GM18511 (cell line): Measurements from ENCODE around the gene RFPL2.

Source experiments
- ATAC-seq: cut with Tn5 transposase; IDR thresholded peaks from one replicate; pipeline ENCODE4 v1.9.1; 2021; ENCODE audit warnings: mild to moderate bottlenecking, moderate library complexity; ENCODE audit not compliant: unreplicated experiment

RFPL2 gene

DNA sequence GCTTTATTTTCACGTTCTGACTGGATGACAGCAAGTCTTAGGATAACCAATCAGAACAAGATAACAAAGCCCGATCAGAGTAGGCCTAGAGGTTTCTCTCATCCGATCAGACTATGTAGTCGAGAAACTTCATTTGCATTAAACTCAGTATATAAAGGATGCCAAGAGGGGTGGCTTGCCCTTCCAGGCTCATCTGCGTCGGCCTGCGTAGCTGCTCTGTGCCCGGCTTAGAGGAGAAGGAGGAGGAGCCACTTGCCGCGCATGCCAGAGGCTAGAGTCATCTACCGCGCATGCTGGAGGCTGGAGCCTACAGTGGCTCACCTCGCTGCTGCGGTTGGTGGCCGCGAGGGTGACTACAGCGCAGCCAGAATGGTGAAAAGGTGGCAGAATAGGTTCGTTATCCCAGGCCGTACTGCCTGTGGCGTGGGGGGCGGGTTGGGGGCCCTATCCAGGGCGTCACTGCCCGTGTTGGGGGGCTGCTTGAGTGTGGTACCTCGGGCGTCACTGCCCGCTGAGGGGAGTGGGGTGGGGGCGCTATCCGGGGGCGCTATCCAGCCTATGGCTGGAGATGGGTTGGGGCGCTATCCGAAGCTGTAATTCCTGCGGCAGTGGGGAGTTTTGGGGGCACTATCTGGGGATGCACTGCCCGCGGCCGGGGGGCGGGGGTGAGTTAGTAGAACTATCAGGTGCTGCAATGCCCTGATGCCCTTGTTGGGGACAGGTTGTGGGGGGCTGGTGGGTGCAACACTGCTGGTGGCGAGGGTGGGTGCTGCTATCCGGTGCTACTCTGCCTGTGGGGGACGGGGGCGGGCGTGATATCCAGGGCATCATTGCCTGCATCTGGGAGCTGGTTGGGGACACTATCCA, at the start of gene RFPL2:
TSS of gene RFPL2 (minus strand) at position 218 of the 867 bp plus-strand sequence. CDS start 2,622 bp downstream, outside the sequence.
- no peak for ATAC-seq

DNA sequence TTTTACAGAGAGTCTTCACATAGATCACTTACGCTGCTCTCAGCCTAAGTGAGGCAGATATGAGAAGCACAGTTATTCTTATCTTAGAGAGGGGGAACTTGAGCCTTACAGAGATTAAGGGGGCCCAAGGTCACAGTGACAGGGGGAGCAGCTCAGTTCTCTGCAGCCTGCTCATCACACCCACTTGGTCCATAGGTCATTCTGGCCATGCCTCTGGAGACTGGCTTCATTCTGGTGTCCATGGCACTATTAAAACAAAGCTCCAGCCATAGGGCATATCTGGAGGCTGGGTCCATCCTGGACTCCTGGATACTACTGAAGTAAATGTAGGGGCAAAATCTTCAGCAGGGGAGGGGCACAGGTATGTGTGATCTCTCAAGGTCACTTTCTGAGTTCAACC, 44.4 kb upstream of the RFPL2 start:
- no peak for ATAC-seq

DNA sequence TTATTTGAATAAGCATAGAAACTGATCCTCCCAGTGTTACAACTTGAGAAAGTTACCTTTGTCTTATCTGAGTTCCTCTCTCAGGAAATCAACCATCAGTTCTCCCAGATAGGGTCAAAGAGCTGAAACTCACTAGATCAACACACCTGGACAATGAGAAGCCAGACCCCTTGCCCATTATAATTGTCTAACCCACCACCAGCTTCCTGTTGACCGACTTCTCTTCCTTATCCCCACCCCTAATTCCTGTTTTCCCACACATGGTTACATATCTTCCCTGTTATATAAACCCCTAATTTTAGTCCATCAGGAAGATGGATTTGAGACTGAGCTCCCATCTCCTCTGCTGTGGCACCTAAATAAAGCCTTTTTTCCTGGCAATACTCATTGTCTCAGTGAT, 43.4 kb upstream of the RFPL2 start:
- ATAC-seq: no peak

DNA sequence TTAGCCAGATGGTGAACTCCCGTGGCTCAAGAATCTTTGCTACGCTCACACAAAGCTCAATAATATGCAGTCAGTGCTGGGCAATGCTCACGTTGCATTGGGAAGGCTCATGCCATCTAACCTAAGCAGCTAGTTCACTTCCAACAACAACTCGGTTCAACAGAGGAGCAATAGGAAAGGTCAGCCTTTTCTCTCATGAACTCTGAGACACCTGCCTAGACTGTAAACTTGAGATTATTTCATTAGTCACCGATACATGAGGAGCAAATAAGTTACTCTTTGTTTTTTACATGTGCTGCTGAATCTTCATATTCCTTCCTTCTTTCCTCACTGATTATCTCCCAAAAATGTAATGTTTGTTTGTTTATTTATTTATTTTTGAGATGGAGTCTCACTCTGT, 41.3 kb upstream of the RFPL2 start:
- no peak for ATAC-seq

DNA sequence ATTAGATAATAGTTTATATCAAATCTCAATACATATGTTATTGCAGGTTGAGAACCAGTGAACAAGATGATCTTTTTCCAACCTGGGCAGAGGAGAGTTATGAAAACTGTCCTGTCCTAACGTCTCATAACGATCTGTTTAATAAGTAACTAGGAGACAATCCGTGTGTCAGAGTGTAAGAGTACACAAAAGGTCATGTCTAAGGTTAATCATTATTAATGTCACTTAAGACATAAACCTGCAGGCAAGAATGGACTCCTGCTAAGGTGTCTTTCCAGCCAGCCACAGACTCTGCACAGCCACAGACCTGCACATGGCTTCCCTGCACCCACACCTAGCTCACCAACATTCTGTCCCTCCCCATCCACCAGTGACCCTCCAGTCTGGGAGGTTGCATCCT, 40.2 kb upstream of the RFPL2 start:
- no peak for ATAC-seq

DNA sequence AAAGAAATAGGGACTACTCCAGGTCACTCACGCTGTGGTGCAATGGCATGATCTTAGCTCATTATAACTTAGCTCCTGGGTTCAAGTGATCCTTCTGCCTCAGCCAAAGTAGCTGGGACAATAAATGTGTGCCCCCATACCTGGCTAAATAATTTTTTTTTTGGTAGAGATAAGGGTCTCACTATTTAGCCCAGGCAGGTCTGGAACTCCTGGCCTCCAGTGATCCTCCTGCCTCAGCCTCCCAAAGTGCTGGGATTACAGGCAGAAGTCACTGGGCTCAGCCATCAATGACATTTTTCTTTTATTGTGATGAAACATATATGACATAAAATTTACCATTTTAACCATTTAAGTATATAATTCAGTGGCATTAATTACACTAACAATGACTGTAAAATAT, 39.7 kb upstream of the RFPL2 start:
- no peak for ATAC-seq

DNA sequence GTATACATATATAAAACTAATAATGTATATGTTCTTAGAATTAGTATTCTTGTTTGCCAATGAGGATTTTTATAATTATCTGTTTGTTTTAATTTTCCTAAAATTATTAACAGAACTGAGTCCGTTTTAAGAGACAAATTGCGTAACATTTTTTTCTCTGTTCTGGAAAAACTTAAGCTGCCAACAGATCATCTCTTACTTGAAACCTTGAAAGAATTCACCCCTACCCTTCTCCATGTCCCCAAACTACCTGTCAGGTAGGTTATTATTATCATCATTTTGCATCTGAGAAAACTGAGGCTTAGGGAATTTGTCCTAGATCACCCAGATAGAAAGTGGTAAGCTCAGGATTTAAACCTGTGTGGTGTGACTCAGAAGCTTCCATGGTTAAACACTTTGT, 35.6 kb upstream of the RFPL2 start:
- ATAC-seq: no peak

DNA sequence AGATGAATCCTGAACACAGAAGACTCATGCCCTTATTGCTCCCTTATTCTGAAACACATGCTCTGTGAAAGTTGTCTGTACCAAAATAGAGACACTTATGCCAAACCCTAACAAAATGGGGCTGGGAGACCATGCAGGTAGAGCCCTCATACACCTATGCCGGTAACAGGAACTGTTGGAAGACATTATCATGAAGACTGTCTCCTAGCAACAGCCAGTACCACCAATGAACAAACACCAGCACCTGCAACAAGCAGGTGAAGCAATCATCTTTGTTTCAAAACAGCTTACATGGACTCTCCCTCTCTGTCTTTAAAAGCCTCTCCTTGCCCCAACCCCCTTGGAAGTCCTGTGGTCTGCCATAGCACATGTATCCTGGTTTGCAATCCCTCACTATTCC, 33.0 kb upstream of the RFPL2 start:
- ATAC-seq: no peak

DNA sequence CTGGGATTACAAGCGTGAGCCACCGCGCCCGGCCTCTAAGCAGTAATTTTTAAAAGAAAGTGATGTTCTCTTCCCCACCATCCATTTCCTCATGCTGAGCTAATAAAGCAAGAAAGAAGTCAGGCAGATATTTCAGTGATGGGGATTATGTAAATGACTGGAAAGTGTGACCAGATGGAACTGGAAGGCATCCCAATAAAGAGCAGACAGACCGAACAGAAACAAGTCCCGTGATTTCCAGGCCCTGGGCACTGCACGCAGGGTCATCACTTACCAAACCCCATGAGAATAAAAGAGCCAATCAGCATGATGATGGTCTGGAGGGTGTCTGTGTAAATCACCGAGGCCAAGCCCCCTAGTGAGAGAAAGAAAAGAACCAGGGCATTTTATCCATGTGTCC, 32.1 kb upstream of the RFPL2 start:
- ATAC-seq: no peak

DNA sequence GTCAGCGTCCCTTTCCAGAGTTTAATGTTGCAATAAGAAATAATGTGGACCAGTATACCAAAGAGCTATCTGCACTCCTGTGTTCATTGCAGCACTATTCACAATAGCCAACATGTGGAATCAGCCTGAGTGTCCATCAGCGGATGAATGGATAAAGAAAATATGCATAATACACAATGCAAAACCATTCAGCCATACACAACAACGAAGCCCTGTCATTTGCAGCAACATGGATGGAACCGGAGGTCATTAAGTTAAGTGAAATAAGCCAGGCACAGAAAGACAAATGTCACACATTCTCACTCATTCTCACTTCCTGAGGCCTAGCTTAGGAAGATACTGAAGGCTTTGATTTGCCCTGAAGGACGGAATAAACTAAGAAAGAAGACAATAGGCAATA, 28.2 kb upstream of the RFPL2 start:
- no peak for ATAC-seq

DNA sequence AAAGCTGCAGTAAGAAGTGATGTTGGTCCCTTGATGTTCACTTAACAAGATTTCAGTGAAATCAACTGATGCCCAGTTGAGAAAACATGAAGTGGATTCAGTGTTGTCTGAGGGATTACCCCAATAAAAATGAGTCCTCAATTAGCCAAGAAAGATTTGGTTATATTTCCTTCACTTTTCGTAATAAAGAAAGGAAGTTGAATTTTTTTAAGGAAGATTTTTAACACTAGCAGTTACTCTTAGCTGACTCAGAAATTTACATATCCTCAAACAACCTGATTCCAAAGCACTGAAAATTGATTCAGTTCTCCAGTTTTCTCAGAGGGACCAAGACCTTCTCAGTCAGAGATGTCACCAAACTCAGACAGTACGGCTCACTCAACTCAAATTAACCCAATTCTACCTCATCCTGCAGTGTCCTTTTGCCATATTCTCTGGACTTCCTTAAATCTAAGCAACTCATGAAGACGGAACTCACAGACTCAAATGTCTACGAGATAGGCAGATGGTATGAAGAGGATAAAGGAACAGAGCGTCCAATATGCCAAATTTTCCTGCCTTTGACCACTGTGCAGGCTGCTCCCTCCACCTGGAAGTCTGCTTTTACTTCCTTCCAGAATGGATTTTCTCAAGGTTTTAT, 27.4 kb upstream of the RFPL2 start:
- no peak for ATAC-seq

DNA sequence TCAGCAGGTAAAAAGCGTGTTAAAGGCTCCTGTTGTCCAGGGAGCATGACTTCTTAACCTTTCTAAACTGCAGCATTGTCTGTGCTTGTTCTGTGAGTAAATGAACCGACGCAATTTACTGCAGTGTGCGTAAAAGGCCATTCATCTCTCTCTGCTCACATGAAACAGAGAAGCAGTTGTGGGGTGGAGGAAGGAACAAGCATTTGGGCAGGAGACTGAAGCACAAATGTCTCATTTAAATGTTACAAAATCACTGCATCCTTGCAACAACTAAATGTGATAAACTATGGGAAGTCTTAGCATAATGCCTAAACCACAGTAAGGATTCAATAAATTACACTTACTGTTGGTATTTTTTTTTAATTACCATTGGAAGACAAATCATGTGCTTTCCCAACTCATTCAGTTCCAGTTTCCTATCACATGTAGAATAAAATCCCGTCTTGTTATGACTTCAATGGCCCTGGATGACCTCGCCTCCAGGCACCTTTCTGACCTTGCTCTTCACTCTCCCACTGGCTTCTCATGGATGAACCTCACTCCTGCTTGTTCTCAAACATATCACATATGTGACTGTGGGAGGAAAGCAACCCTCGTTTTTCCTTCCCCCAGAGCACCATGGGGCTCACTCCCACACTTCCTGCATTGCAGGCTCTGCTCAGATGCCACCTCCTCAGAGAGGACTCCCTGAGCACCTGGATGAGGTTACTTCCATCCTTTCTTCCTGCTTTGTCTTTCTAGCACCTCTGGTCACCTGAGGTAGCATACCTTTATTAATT, 21.6 kb upstream of the RFPL2 start:
- no peak for ATAC-seq

DNA sequence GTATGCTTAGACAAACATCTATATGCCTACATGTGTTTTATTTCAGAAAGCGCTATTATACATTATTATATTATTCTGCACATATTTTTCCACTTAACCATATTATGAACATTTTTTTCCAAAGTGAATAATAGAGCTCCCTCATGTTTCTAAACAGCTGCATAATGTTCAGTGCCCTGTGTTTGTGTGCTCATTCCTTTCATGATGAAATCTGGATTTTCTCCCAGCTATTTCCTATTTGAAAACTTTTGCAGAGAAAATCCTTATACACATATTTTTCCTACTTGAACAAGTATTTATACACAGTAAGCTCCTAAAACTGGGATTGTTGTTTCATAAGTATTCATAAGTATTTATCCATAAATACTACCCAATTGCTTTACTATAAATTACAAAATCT, 18.1 kb upstream of the RFPL2 start:
- no peak for ATAC-seq

DNA sequence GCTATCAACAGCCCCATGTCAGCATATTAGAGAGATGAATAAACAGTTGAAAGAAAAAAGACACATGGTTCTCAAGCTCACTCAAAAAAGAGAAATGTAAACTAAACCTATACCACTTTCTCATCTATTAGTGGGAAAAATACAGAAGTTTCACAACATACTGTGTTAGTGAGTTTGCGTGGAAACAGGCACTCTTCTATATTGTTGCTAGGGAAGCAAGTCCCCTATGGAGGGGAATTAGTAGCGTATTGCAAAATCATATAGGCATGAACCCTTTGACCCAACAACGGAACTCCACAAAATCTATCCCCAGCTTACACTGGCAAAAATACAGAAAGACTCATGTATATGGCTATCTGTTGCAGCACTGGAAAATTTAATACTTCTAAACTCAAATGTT, 14.2 kb upstream of the RFPL2 start:
- ATAC-seq: no peak

DNA sequence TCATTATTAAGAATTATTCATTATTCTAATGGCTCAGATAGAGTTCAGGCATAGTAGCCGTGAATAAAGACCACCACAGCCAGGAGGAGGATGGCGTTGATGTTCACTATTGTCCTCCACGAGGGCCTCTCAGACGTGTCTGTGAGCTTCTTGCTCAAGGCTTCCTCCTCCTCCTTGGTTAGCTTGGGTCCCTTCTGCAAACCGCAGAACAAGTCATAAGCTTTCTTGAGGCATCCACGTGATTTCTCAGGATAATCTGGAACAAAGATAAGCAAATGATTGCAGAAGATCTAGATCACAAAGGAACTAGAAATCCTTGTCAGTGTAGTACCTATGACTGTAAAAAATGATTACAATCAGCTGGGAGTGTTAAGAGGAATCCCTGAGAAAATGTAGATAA, 13.6 kb upstream of the RFPL2 start:
- ATAC-seq: no peak

DNA sequence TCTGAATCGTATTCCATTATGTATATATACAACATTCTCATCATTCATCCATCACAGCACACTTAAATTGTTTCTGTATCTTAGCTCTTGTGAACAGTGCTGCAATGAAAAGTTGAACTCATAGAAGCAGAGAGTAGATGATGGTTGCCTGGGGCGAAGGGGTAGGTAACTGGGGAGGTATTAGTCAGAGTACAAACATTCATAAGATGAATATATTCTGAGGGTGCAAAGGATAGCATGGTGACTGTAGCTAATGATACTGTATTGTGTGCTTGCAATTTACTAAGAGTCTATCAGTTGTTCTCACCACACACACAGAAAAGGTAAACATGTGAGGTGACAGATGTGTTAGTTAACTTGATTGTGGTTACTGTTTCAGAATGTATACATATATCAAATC, 12.6 kb upstream of the RFPL2 start:
- ATAC-seq: no peak

DNA sequence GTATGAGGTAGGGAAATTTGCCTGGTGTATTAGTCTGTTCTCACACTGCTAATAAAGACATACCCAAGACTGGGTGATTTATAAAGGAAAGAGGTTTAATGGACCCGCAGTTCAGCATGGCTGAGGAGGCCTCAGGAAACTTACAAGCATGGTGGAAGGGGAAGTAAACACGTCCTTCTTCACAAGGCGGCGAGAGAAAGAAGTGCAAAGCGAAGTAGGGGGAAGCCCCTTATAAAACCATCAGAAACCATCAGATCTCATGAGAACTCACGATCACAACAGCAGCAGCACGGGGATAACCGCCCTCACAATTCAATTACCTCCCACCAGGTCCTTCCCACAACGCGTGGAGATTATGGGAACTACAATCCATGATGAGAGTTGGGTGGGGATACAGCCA, 12.0 kb upstream of the RFPL2 start:
- ATAC-seq: no peak

DNA sequence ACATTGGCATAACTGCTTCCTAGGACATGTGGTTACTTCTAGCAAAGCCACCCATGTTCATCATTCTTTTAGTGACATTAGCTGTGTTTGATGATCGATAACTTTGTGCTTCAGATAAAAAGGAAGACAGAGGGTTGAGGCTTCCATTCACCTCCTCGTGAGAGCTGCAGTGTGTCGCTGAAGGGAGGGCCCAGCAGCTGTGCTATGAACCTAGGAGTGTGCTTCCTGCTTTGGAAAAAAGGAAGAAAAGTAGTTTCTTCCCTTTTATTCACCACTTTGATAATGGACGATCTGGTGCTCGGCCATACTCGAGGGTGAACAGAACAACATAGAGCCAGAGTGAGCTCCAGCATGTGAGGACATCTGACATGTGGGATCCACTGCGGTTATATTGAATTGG, 6.1 kb upstream of the RFPL2 start:
- no peak for ATAC-seq

DNA sequence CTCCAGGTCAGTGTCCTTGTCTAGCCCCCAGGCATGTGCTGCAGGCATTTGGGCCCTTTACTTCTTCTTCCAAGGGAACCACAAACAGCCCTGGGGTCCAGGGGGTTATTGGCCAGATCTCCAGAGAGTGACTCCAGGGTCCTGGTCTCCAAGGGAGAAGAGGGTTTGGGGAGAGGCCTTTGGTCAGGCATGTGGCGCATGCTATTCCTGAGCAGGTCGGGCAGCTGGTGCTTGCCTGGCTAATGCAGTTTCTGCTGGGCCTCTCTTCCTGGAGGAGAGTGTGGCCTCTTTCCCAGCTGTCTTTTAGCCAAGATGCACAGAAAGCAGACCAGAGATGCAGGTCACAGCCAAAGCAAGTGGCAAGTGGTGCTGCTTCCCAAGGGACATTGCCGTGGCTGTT, 3.8 kb upstream of the RFPL2 start:
- no peak for ATAC-seq

DNA sequence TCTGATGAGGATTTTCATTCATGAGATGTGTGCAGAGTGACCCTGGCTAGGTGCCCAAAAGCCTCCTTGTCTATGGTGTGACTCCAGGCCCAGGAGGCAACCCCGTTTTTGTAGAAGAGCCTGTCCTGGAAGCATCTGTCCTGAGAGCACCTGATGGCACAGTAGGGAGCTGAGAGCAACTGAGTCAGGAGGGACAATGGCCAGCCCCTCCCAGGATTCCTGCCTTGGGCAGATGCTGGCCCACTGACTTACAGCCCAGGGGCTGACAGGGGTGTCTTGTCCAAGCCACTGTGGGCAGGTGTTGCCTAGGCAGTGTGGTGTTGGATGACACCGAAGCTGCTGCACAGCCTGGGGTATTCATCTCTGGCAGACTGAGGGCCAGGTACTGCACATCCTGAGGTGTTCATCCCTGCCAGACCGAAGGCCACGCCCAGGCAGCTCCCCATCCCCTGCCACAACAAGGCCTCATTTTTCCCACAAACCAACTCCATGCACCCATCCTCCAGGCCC, 3.2 kb upstream of the RFPL2 start:
- no peak for ATAC-seq
